ENCODE data around the gene CLDN19. TPM values are rescaled to one million over a fixed set of nuclear protein-coding genes. Genes with fewer than 3 reads are reported as not detected.

The CLDN19 gene
- polyA plus RNA-seq, 2 of the 4 experiments (the other 2 are of a cell fraction), result 0.03 TPM; not detected in 1

DNA sequence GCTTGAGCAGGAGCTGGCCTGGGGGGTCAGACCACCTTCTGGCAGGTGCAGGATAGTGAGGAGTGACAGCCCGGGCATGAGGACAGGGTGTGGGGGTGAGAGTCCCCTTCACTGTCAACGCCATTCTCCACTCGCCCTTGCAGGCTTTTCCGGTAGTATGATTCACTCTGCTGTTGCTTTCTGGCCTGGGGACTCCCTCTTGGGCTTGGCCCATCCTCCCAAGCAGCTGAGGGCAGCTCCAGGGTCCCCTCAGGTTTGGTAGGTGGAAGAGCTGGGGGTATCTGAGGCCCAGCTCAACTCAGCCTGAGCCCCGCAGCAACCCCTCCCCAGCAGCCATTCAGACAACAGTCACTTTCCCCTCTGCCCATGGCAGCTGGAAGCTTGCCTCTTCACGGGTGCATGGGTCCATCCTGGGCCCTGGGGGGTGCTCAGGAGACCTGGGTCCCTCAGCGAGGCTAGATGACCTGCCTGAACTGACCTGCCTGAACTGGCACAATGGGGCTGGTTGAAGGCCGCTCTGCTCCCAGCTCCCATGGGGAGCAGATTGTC is 1.3 kb downstream of the CLDN19 start:
- CTCF ChIA-PET, result interaction anchor here (1.1 to 1.3 kb wide), 2 partner anchors 8 to 18 kb away, joined by 3 to 5 read pairs; no protein-coding TSS in a partner anchor
- DNase-seq (ENCODE audit: low read depth in 1 of 2, low spot score in 1 of 2), result no peak

DNA sequence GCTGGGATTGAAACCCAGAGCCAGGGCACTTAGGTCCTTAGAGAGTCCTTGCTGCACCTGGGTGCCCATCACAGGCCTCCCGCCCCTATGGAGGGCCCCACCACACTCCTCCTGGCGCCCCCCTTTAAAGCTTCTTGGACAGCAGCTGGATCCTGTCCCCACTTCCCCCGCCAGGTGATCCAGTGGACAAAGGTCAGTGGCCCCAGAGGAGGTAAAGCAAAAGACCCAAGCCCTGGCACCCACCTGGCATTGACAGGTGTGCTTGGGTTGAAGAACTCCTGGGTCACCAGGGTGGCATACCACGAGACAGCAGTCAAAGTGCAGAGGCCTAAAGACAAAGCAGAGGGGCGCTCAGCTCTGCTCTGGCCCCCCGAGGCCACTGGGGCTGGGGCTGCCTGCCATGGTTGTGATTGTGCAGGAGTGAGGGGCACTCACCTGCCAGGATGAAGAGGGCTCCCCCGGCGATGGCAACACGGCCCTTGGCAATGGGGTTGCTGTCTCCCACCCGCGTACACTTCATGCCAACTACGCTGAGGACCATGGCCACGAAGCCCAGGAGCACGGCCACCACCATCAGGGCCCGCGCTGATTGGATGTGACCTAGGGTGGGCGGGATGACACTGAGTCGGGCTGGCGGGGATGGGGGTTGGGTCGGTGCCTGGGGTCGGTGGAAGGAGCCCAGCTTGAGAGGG is 1.9 kb downstream of the CLDN19 start:
- Histone ChIP-seq H3K27ac (no peak overlapping the region), H3K9me3 (no peaks in the 10 kb centered on the region), H3K4me3 (no peak overlapping the region), H3K4me1 (no peaks in the 10 kb centered on the region), H3K4me2 (no peak overlapping the region)
- POLR2A ChIA-PET, result no interaction called here
- 79% methylated on average over 11 of the region's 21 CpGs for WGBS (ENCODE audit: missing lambda C conversion rate)
- CTCF ChIA-PET, result interaction anchor here (0.8 to 1.3 kb wide), 3 partner anchors 9 to 19 kb away, joined by 3 to 5 read pairs (median 3); no protein-coding TSS in a partner anchor
- no peak for DNase-seq (ENCODE audit: low read depth in 1 of 2, low spot score in 1 of 2)
- no peak for FAIRE-seq
- ATAC-seq, result no peak
- TF ChIP-seq, protein P1, sequence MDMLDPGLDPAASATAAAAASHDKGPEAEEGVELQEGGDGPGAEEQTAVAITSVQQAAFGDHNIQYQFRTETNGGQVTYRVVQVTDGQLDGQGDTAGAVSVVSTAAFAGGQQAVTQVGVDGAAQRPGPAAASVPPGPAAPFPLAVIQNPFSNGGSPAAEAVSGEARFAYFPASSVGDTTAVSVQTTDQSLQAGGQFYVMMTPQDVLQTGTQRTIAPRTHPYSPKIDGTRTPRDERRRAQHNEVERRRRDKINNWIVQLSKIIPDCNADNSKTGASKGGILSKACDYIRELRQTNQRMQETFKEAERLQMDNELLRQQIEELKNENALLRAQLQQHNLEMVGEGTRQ (IDR thresholded peaks at IDR 0.05), result no peak
- TF ChIP-seq GATA3 (IDR thresholded peaks at IDR 0.05; ENCODE audit: borderline replicate concordance) (no peak), EP300 (IDR thresholded peaks at IDR 0.05) (no peak), RFX5 (IDR thresholded peaks at IDR 0.05) (no peak), CBX8 (IDR thresholded peaks at IDR 0.05) (no peak), RARB (CRISPR knock-in tag; IDR thresholded peaks at IDR 0.05) (no peak), CHD2 (IDR thresholded peaks at IDR 0.05; ENCODE audit: low read length, partially characterized antibody) (no peak), RAD21 (conservative IDR thresholded peaks at IDR 0.05 in 1 of 2, IDR thresholded peaks at IDR 0.05 in 1 of 2) (no peak)
- TF ChIP-seq, protein P2, sequence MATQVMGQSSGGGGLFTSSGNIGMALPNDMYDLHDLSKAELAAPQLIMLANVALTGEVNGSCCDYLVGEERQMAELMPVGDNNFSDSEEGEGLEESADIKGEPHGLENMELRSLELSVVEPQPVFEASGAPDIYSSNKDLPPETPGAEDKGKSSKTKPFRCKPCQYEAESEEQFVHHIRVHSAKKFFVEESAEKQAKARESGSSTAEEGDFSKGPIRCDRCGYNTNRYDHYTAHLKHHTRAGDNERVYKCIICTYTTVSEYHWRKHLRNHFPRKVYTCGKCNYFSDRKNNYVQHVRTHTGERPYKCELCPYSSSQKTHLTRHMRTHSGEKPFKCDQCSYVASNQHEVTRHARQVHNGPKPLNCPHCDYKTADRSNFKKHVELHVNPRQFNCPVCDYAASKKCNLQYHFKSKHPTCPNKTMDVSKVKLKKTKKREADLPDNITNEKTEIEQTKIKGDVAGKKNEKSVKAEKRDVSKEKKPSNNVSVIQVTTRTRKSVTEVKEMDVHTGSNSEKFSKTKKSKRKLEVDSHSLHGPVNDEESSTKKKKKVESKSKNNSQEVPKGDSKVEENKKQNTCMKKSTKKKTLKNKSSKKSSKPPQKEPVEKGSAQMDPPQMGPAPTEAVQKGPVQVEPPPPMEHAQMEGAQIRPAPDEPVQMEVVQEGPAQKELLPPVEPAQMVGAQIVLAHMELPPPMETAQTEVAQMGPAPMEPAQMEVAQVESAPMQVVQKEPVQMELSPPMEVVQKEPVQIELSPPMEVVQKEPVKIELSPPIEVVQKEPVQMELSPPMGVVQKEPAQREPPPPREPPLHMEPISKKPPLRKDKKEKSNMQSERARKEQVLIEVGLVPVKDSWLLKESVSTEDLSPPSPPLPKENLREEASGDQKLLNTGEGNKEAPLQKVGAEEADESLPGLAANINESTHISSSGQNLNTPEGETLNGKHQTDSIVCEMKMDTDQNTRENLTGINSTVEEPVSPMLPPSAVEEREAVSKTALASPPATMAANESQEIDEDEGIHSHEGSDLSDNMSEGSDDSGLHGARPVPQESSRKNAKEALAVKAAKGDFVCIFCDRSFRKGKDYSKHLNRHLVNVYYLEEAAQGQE (IDR thresholded peaks at IDR 0.05), result no peak
- TF ChIP-seq, protein P3, sequence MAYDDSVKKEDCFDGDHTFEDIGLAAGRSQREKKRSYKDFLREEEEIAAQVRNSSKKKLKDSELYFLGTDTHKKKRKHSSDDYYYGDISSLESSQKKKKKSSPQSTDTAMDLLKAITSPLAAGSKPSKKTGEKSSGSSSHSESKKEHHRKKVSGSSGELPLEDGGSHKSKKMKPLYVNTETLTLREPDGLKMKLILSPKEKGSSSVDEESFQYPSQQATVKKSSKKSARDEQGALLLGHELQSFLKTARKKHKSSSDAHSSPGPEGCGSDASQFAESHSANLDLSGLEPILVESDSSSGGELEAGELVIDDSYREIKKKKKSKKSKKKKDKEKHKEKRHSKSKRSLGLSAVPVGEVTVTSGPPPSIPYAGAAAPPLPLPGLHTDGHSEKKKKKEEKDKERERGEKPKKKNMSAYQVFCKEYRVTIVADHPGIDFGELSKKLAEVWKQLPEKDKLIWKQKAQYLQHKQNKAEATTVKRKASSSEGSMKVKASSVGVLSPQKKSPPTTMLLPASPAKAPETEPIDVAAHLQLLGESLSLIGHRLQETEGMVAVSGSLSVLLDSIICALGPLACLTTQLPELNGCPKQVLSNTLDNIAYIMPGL (CRISPR knock-in tag; IDR thresholded peaks at IDR 0.05; ENCODE audit: borderline replicate concordance), result no peak
- TF ChIP-seq, protein P4, sequence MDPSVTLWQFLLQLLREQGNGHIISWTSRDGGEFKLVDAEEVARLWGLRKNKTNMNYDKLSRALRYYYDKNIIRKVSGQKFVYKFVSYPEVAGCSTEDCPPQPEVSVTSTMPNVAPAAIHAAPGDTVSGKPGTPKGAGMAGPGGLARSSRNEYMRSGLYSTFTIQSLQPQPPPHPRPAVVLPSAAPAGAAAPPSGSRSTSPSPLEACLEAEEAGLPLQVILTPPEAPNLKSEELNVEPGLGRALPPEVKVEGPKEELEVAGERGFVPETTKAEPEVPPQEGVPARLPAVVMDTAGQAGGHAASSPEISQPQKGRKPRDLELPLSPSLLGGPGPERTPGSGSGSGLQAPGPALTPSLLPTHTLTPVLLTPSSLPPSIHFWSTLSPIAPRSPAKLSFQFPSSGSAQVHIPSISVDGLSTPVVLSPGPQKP (IDR thresholded peaks at IDR 0.05; ENCODE audit: low read depth, low read length), result no peak

More for the DNA sequence above, 1.3 kb downstream of the CLDN19 start:
- TF ChIP-seq HOXB5 (CRISPR knock-in tag; IDR thresholded peaks at IDR 0.05) (no peak), RFX5 (IDR thresholded peaks at IDR 0.05) (no peak), EHMT2 (IDR thresholded peaks at IDR 0.05; ENCODE audit: low read depth) (no peak), HDAC2 (IDR thresholded peaks at IDR 0.05) (no peak), NR3C1 (IDR thresholded peaks at IDR 0.05) (no peak), SREBF2 (IDR thresholded peaks at IDR 0.05) (no peak), KDM5A (IDR thresholded peaks at IDR 0.05) (no peak), KDM1A (IDR thresholded peaks at IDR 0.05; ENCODE audit: low read depth) (no peak), ZC3H11A (IDR thresholded peaks at IDR 0.05) (no peak), ZNF302 (CRISPR knock-in tag; IDR thresholded peaks at IDR 0.05) (no peak), MAFK (IDR thresholded peaks at IDR 0.05; ENCODE audit: partially characterized antibody) (no peak), RAD21 (conservative IDR thresholded peaks at IDR 0.05 in 1 of 2, IDR thresholded peaks at IDR 0.05 in 1 of 2) (no peak), ESRRA (IDR thresholded peaks at IDR 0.05; ENCODE audit: borderline replicate concordance, low read length) (no peak), POLR2A (IDR thresholded peaks at IDR 0.05; ENCODE audit: low read length) (no peak)
- TF ChIP-seq, protein P3 (CRISPR knock-in tag; IDR thresholded peaks at IDR 0.05; ENCODE audit: borderline replicate concordance), result no peak
- TF ChIP-seq, protein P4 (IDR thresholded peaks at IDR 0.05; ENCODE audit: low read depth, low read length), result no peak
- TF ChIP-seq, protein P5, sequence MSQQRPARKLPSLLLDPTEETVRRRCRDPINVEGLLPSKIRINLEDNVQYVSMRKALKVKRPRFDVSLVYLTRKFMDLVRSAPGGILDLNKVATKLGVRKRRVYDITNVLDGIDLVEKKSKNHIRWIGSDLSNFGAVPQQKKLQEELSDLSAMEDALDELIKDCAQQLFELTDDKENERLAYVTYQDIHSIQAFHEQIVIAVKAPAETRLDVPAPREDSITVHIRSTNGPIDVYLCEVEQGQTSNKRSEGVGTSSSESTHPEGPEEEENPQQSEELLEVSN (IDR thresholded peaks at IDR 0.05; ENCODE audit: borderline replicate concordance, low read depth), result no peak
- TF ChIP-seq, protein P6, sequence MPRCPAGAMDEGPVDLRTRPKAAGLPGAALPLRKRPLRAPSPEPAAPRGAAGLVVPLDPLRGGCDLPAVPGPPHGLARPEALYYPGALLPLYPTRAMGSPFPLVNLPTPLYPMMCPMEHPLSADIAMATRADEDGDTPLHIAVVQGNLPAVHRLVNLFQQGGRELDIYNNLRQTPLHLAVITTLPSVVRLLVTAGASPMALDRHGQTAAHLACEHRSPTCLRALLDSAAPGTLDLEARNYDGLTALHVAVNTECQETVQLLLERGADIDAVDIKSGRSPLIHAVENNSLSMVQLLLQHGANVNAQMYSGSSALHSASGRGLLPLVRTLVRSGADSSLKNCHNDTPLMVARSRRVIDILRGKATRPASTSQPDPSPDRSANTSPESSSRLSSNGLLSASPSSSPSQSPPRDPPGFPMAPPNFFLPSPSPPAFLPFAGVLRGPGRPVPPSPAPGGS (IDR thresholded peaks at IDR 0.05), result no peak
- Histone ChIP-seq H3K4me1 (no peaks in the 10 kb centered on the region), H3K4me3 (no peak overlapping the region), H3K4me2 (no peak overlapping the region), H3K27ac (no peak overlapping the region), H3K9me3 (no peaks in the 10 kb centered on the region)
- POLR2A ChIA-PET, result no interaction called here
- ATAC-seq (no peak), FAIRE-seq (no peak)
- 71% methylated on average over 5 of the region's 8 CpGs for WGBS (ENCODE audit: missing lambda C conversion rate)

Measured in A549 (cell line).